WTC11 (cell line): ENCODE measurements around the gene USP22. TPM values are rescaled to one million over a fixed set of nuclear protein-coding genes. Genes with fewer than 3 reads are reported as not detected.

Experiments
- ATAC-seq: fragments of 200-7000 bp; cut with Tn5 transposase; 2 replicates; pipeline ENCODE4 v1.10.0; 2021; ENCODE audit warnings: mild to moderate bottlenecking, moderate library complexity
- CTCF ChIA-PET: fragments of 300-600 bp; sonication (Branson Sonifier 250); formaldehyde crosslinking; loops from one replicate; lab custom pipeline; 2021; ENCODE audit warnings: antibody characterized with exemption; lab: Charles Lee
- POLR2A ChIA-PET: fragments of 350-600 bp; sonication (Branson Sonifier 250); formaldehyde crosslinking; loops from one replicate; lab custom pipeline; 2021; ENCODE audit warnings: antibody characterized with exemption; lab: Charles Lee
- DNase-seq: peaks from one replicate; pipeline ENCODE4 v3.0.0; 2021; ENCODE audit warnings: low spot score
- H3K27ac Mint-ChIP-seq: 2 replicates; pipeline ENCODE4 v1.8.0; 2021; ENCODE audit warnings: mixed read lengths
- H3K27me3 Mint-ChIP-seq: 2 replicates; pipeline ENCODE4 v1.8.0; 2021; ENCODE audit warnings: low read depth, mild to moderate bottlenecking, moderate library complexity, mixed read lengths
- H3K36me3 Mint-ChIP-seq: 2 replicates; pipeline ENCODE4 v1.8.0; 2021; ENCODE audit warnings: mixed read lengths
- H3K4me1 Mint-ChIP-seq: 2 replicates; pipeline ENCODE4 v1.8.0; 2022; ENCODE audit warnings: mixed read lengths
- H3K4me3 Mint-ChIP-seq: 2 replicates; pipeline ENCODE4 v1.8.0; 2021; ENCODE audit warnings: mild to moderate bottlenecking, moderate library complexity, mixed read lengths
- H3K9me3 Mint-ChIP-seq: 2 replicates; pipeline ENCODE4 v1.8.0; 2021; ENCODE audit warnings: mixed read lengths
- AFF4 ChIP-seq: sonication (generic); formaldehyde crosslinking; IDR thresholded peaks from 2 replicates; pipeline ENCODE4 v1.8.1; 2023; ENCODE audit warnings: mild to moderate bottlenecking, missing genetic modification reagents, borderline replicate concordance
- AR ChIP-seq: fragments of 250-450 bp; sonication (Bioruptor Pico); IDR thresholded peaks from 2 replicates; pipeline ENCODE4 v1.9.0; 2021; ENCODE audit warnings: mild to moderate bottlenecking
- CREB1 ChIP-seq: sonication (generic); formaldehyde crosslinking; IDR thresholded peaks from 2 replicates; pipeline ENCODE4 v1.8.0; 2023; ENCODE audit warnings: mild to moderate bottlenecking, missing genetic modification reagents
- ESRRA ChIP-seq: sonication (generic); formaldehyde crosslinking; IDR thresholded peaks from 2 replicates; pipeline ENCODE4 v1.8.1; 2022; ENCODE audit warnings: mild to moderate bottlenecking, missing genetic modification reagents, borderline replicate concordance
- FOXJ3 ChIP-seq: sonication (generic); formaldehyde crosslinking; IDR thresholded peaks from 2 replicates; pipeline ENCODE4 v1.9.0; 2021; ENCODE audit warnings: missing genetic modification reagents, mild to moderate bottlenecking, borderline replicate concordance
- FOXK1 ChIP-seq: sonication (generic); formaldehyde crosslinking; IDR thresholded peaks from 2 replicates; pipeline ENCODE4 v1.8.0; 2022; ENCODE audit warnings: mild to moderate bottlenecking, moderate library complexity, missing genetic modification reagents
- GRHL2 ChIP-seq: fragments of 250-450 bp; sonication (Bioruptor Pico); IDR thresholded peaks from 2 replicates; pipeline ENCODE4 v1.8.0; 2022; ENCODE audit warnings: mild to moderate bottlenecking, moderate library complexity; ENCODE audit not compliant: insufficient replicate concordance, severe bottlenecking
- IRF1 ChIP-seq: sonication (generic); formaldehyde crosslinking; IDR thresholded peaks from 2 replicates; pipeline ENCODE4 v1.8.0; 2023; ENCODE audit warnings: missing genetic modification reagents
- NR1H2 ChIP-seq: sonication (generic); formaldehyde crosslinking; IDR thresholded peaks from 2 replicates; pipeline ENCODE4 v1.9.0; 2021; ENCODE audit warnings: mild to moderate bottlenecking, moderate library complexity, missing genetic modification reagents
- NR2C2 ChIP-seq: sonication (generic); formaldehyde crosslinking; IDR thresholded peaks from 2 replicates; pipeline ENCODE4 v1.8.0; 2022; ENCODE audit warnings: mild to moderate bottlenecking, missing genetic modification reagents
- SMAD4 ChIP-seq: sonication (generic); formaldehyde crosslinking; IDR thresholded peaks from 2 replicates; pipeline ENCODE4 v1.8.0; 2022; ENCODE audit warnings: mild to moderate bottlenecking, missing genetic modification reagents
- SP1 ChIP-seq: sonication (generic); formaldehyde crosslinking; conservative IDR thresholded peaks from 2 replicates; pipeline ENCODE4 v1.8.1; 2022; ENCODE audit warnings: missing genetic modification reagents
- ZNF138 ChIP-seq: sonication (generic); formaldehyde crosslinking; conservative IDR thresholded peaks from 2 replicates; pipeline ENCODE4 v1.8.1; 2022; ENCODE audit warnings: mild to moderate bottlenecking, moderate library complexity, missing genetic modification reagents
- ZNF317 ChIP-seq: sonication (generic); formaldehyde crosslinking; IDR thresholded peaks from 2 replicates; pipeline ENCODE4 v1.8.1; 2023; ENCODE audit warnings: low read depth, mild to moderate bottlenecking, moderate library complexity, missing genetic modification reagents, borderline replicate concordance
- ZNF423 ChIP-seq: fragments of 250-450 bp; sonication (Bioruptor Pico); IDR thresholded peaks from 2 replicates; pipeline ENCODE4 v2.1.2; 2022; ENCODE audit warnings: mild to moderate bottlenecking, moderate library complexity
- ZNF512 ChIP-seq: sonication (generic); formaldehyde crosslinking; IDR thresholded peaks from 2 replicates; pipeline ENCODE4 v1.8.1; 2022; ENCODE audit warnings: missing genetic modification reagents, borderline replicate concordance
- total RNA-seq: library from RNA; stranded (reverse); gene quantifications from 3 replicates; pipeline ENCODE4 v1.2.3, GENCODE V29; 2021
- TF ChIP-seq, protein P1 (sequence below): sonication (generic); formaldehyde crosslinking; IDR thresholded peaks from 2 replicates; pipeline ENCODE4 v1.8.1; 2023; ENCODE audit warnings: mild to moderate bottlenecking, missing genetic modification reagents
- TF ChIP-seq, protein P2 (sequence below): sonication (generic); formaldehyde crosslinking; IDR thresholded peaks from 2 replicates; pipeline ENCODE4 v1.8.1; 2023; ENCODE audit warnings: mild to moderate bottlenecking, missing genetic modification reagents
- TF ChIP-seq, protein P3 (sequence below): sonication (generic); formaldehyde crosslinking; IDR thresholded peaks from 2 replicates; pipeline ENCODE4 v1.8.0; 2022; ENCODE audit warnings: mild to moderate bottlenecking, missing genetic modification reagents

The USP22 gene
- total RNA-seq, 1 experiment from 2014 or later: 289 TPM

- ATAC-seq (no peak), DNase-seq (no peak)
- ChIA-PET POLR2A (no interaction called here), CTCF (no interaction called here)
- Mint-ChIP-seq H3K4me1 (peaks cover 52% of the 10 kb centered on the region), H3K36me3 (peaks cover 47% of the 10 kb centered on the region), H3K27me3 (no peaks in the 10 kb centered on the region), H3K9me3 (no peaks in the 10 kb centered on the region), H3K4me3 (no peak overlapping the region), H3K27ac (peak overlapping the region; percentile 67)
- TF ChIP-seq SP1 (no peak), IRF1 (CRISPR knock-in tag) (no peak), NR1H2 (CRISPR knock-in tag) (no peak), AFF4 (no peak), ZNF317 (CRISPR knock-in tag) (no peak), ESRRA (CRISPR knock-in tag) (no peak)
- TF ChIP-seq, protein P1, sequence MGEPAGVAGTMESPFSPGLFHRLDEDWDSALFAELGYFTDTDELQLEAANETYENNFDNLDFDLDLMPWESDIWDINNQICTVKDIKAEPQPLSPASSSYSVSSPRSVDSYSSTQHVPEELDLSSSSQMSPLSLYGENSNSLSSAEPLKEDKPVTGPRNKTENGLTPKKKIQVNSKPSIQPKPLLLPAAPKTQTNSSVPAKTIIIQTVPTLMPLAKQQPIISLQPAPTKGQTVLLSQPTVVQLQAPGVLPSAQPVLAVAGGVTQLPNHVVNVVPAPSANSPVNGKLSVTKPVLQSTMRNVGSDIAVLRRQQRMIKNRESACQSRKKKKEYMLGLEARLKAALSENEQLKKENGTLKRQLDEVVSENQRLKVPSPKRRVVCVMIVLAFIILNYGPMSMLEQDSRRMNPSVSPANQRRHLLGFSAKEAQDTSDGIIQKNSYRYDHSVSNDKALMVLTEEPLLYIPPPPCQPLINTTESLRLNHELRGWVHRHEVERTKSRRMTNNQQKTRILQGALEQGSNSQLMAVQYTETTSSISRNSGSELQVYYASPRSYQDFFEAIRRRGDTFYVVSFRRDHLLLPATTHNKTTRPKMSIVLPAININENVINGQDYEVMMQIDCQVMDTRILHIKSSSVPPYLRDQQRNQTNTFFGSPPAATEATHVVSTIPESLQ (CRISPR knock-in tag): no peak
Observed at GRCh38 chr17:21029515-21029914, 13.3 kb downstream of the USP22 start.

DNA sequence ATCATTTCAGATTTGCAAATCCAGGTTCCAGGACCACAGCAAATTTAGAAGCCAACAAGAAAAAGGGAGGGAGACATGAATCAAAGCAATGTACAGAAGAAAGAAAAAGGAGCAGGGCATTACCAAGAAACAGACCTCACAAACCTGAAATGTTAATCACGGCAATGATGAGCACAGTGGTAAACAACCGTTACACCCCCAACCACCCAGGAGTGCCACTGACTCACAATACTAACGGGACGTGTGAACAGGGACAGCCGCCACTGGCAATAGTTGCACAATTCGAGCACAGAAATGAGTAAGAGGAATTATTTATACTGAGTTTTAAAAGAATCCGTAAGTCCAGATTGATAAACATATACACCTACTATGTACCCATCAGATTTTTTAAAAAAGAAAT, 13.8 kb downstream of the USP22 start:
- Mint-ChIP-seq H3K9me3 (no peaks in the 10 kb centered on the region), H3K27ac (peak overlapping the region; percentile 81), H3K4me3 (no peak overlapping the region), H3K27me3 (no peaks in the 10 kb centered on the region), H3K4me1 (peaks cover 47% of the 10 kb centered on the region), H3K36me3 (peaks cover 52% of the 10 kb centered on the region)
- DNase-seq (no peak), ATAC-seq (no peak)
- CTCF ChIA-PET: no interaction called here
- POLR2A ChIA-PET: no interaction called here
- TF ChIP-seq ZNF138 (no peak), ZNF512 (CRISPR knock-in tag) (no peak), FOXJ3 (no peak), AR (CRISPR knock-in tag) (no peak), GRHL2 (CRISPR knock-in tag) (no peak), NR1H2 (CRISPR knock-in tag) (no peak), SMAD4 (CRISPR knock-in tag) (no peak), NR2C2 (no peak), CREB1 (no peak), ZNF423 (CRISPR knock-in tag) (no peak), ESRRA (CRISPR knock-in tag) (no peak), FOXK1 (CRISPR knock-in tag) (no peak)
- TF ChIP-seq, protein P2, sequence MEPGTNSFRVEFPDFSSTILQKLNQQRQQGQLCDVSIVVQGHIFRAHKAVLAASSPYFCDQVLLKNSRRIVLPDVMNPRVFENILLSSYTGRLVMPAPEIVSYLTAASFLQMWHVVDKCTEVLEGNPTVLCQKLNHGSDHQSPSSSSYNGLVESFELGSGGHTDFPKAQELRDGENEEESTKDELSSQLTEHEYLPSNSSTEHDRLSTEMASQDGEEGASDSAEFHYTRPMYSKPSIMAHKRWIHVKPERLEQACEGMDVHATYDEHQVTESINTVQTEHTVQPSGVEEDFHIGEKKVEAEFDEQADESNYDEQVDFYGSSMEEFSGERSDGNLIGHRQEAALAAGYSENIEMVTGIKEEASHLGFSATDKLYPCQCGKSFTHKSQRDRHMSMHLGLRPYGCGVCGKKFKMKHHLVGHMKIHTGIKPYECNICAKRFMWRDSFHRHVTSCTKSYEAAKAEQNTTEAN: no peak
- TF ChIP-seq, protein P3, sequence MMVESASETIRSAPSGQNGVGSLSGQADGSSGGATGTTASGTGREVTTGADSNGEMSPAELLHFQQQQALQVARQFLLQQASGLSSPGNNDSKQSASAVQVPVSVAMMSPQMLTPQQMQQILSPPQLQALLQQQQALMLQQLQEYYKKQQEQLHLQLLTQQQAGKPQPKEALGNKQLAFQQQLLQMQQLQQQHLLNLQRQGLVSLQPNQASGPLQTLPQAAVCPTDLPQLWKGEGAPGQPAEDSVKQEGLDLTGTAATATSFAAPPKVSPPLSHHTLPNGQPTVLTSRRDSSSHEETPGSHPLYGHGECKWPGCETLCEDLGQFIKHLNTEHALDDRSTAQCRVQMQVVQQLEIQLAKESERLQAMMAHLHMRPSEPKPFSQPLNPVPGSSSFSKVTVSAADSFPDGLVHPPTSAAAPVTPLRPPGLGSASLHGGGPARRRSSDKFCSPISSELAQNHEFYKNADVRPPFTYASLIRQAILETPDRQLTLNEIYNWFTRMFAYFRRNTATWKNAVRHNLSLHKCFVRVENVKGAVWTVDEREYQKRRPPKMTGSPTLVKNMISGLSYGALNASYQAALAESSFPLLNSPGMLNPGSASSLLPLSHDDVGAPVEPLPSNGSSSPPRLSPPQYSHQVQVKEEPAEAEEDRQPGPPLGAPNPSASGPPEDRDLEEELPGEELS: no peak
